Tongue (tissue), 2 donors: Measurements from ENCODE around the gene PI3. TPM values are rescaled to one million over a fixed set of nuclear protein-coding genes. Genes with fewer than 3 reads are reported as not detected.
"Not testable (repeated sequence)": the region's sequence is repeated elsewhere in the genome, so short reads cannot be mapped to it uniquely, and the experiment has no call there.

Source experiments
- DNase-seq: peaks from one replicate; pipeline ENCODE4 v3.0.0-alpha.2; 2015
- total RNA-seq: library from RNA; depleted of rRNA; stranded (reverse); fragments of >200 nt; gene quantifications from one replicate; pipeline ENCODE4 v1.2.3, GENCODE V29; 2014

The PI3 gene, protein sequence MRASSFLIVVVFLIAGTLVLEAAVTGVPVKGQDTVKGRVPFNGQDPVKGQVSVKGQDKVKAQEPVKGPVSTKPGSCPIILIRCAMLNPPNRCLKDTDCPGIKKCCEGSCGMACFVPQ
- total RNA-seq = not detected

GRCh38 chr20:45174434-45175364 is at the start of gene PI3:
PI3 (plus strand) TSS chr20:45174902; CDS start chr20:45174923, 21 bp downstream.
- DNase-seq = no peak

- DNase-seq = no peak
Measured at GRCh38 chr20:45128099-45128498, 46.6 kb upstream of the PI3 start.

GRCh38 chr20:45136911-45137310 is 37.8 kb upstream of the PI3 start:
- DNase-seq = no peak

GRCh38 chr20:45138561-45139300 is 36.0 kb upstream of the PI3 start:
- peak; percentile 2 for DNase-seq

GRCh38 chr20:45139733-45140375 is 34.8 kb upstream of the PI3 start:
- DNase-seq = not testable (repeated sequence)

DNA sequence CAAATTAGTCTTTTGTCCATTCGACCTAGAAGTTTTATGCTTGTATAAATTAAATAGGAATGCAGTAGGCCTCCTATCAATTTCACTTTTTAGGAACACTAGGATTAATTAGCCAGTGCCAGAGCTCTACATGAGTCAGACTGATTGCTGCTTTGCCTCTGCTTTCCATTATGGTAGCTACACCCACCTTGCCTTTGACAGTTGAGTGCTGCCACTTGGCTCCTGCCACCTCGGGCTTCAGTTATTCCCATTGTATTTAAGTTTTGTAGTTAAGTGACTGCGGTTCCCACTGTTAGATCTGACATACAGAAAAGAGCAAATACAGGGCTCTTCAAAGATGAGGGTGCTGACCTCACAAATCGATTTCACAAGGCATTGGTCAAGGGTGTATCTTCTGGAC is 33.9 kb upstream of the PI3 start:
- no peak for DNase-seq

DNA sequence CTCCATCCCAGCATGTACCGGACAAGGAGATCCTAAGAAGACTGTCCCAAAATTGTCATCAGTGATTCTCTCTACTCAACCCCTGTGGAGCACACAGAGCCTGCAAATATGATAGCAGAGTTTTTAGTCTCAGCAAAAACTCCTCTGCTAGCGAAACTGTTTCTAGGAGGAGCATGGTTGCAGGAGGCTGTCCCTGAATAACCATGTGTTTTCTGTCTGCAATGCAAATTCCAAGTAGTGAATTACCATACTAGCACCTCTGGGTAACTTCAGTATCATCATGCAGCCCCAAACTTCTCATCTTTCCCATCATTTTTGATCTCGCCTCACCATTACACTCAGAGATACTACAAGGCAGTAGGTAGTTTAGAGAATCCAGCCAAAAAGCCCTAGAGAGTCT is 25.6 kb upstream of the PI3 start:
- no peak for DNase-seq

DNA sequence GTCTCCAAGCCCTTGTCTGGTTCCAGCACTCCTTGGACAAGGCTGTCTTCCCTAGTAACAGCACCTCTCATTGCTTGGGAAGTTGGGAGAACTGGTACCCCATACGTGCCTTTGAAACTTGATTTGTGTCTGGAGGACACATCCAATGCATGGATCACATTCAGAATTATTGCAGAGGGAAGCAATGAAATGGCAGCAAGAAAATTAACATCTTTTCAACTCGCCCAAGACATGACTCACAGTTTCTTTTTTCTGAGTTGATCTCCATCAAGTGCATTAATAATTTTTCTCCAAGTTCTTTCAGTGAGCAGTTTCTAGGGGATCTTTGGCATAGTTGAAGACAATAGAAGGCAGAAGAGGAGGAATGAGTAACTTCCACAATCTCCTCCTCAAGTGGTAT is 22.3 kb upstream of the PI3 start:
- DNase-seq = no peak

GRCh38 chr20:45153147-45153546 is 21.6 kb upstream of the PI3 start:
- DNase-seq = no peak

DNA sequence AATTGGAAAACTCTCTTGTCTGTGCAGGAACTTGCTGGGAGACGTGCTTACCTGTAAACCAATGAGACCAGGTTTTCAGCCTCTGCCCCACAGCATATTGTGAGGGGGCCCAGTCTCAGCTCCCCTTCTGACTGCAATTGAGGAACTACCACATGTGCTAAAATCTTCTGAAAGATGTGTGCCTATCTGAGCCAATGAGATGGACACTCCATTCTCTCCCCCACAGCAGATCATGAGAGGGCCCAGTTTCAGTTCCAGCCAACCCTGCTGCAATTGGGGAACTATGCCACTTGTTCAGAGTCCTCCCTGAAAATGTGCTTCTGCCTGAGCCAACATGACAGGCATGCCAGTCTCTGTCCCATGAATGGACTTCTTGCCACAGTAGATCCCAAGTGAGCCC is 20.9 kb upstream of the PI3 start:
- DNase-seq = no peak

DNA sequence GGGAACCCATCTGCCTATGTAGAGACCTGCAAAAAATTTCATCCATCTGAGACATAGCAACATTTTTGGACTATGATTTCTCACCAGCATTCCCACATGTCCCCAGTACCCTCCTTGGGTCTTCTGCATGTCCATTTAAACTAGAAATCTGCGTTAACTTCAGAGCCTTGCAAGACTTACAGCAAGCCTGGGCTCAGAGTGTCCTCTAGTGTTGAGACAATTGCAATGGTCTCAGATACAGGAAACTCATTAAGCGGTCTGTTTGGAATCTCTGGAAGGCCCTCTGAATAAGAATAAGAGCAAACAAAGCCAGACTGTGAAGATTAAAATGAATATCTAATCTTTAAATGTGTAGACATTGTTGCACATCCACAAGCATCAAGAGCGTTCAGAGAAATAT is 20.5 kb upstream of the PI3 start:
- DNase-seq = no peak

- not testable (repeated sequence) for DNase-seq
Measured at GRCh38 chr20:45154794-45155193, 19.9 kb upstream of the PI3 start.

GRCh38 chr20:45156713-45157112 is 18.0 kb upstream of the PI3 start:
- DNase-seq = no peak

DNA sequence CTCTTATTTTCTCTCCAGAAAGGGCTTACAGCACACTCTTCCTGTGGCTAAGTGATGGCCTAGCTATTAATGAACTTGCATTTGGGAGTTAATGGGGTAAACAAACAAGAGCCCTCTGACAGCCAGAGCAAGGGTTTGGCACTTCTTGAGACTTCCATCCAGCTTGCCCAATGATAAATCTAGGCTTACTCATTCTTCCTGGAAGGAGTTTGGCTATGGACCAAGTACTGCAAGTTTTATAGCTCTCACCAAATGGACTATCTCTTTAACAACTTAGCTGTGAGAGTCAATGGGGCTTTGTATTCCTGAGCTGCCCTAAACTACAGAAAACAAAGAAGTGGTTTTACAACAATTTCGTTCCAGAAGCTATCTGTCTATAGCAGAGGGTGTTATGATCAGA is 16.7 kb upstream of the PI3 start:
- peak; percentile 13 for DNase-seq

- DNase-seq = no peak
Measured at GRCh38 chr20:45163083-45163803, 11.5 kb upstream of the PI3 start.

DNA sequence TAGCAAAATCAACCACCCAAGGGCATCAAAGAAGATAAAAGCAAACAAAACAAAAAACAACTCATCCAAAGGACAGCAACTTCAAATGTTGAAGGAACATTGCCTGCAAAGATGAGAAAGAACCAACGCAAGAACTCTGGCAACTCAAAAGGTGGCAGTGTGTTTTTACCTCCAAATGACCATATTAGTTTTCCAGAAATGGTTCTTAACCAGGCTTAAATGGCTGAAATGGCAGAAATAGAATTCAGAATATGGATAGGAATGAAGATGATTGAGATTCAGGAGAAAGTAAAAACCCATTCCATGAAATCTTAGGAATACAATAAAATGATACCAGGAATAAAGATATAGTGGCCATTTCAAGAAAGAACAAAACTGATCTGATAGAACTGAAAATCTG is 9.8 kb upstream of the PI3 start:
- no peak for DNase-seq

DNA sequence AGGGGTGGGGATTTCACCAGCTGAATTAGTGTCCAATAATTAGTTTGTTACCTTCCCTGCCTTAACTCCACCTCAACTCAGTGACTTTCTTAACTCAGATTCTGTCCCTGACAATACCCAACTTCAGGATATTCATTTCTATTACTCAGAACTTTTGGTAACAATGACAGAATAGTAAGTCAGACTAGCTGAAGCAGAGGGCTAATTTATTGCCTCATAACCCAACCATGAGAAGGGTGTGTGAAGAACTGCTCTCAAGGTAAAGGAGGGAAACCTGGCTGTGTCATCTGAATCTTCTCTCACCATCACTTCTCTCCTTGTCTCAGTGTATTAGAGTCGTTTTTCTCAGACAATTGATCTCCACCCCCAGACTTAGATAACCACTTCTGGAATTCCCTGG is 1.2 kb upstream of the PI3 start:
- DNase-seq = no peak

- peak; percentile 2 for DNase-seq
Measured at GRCh38 chr20:45176526-45177267, 2.0 kb downstream of the PI3 start.

GRCh38 chr20:45179166-45179565 is 4.5 kb downstream of the PI3 start:
- no peak for DNase-seq

GRCh38 chr20:45181639-45182038 is 6.9 kb downstream of the PI3 start:
- no peak for DNase-seq

- no peak for DNase-seq
Measured at GRCh38 chr20:45183084-45183483, 8.4 kb downstream of the PI3 start.
